Measurements from ENCODE around the gene ARL13B.

DNA sequence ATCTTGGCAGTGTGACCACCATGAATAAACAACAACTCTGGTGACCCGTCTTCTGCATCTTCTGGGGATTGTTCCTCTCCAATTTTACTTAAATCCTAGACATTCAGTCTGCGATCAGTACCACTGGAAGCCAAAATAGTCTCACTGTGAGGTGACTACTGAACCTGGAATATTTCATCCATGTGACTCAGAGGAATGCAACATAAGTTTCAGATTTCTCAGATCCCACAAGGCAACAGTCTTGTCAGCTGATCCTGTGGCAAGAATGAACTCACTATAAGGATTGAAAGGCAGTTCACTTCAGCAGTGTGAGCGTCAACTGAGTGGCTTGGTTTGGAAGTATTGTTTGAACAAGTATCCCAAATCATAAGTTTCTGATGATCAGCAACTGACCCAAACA lies 96.1 kb downstream of the ARL13B start:
- no peak for TF ChIP-seq POLR2AphosphoS5 (IDR thresholded peaks at IDR 0.05; ENCODE audit: low read depth, low read length)
- TF ChIP-seq TAF1 (IDR thresholded peaks at IDR 0.05; ENCODE audit: borderline replicate concordance, insufficient read depth, low read length): no peak
- TF ChIP-seq, protein P1, sequence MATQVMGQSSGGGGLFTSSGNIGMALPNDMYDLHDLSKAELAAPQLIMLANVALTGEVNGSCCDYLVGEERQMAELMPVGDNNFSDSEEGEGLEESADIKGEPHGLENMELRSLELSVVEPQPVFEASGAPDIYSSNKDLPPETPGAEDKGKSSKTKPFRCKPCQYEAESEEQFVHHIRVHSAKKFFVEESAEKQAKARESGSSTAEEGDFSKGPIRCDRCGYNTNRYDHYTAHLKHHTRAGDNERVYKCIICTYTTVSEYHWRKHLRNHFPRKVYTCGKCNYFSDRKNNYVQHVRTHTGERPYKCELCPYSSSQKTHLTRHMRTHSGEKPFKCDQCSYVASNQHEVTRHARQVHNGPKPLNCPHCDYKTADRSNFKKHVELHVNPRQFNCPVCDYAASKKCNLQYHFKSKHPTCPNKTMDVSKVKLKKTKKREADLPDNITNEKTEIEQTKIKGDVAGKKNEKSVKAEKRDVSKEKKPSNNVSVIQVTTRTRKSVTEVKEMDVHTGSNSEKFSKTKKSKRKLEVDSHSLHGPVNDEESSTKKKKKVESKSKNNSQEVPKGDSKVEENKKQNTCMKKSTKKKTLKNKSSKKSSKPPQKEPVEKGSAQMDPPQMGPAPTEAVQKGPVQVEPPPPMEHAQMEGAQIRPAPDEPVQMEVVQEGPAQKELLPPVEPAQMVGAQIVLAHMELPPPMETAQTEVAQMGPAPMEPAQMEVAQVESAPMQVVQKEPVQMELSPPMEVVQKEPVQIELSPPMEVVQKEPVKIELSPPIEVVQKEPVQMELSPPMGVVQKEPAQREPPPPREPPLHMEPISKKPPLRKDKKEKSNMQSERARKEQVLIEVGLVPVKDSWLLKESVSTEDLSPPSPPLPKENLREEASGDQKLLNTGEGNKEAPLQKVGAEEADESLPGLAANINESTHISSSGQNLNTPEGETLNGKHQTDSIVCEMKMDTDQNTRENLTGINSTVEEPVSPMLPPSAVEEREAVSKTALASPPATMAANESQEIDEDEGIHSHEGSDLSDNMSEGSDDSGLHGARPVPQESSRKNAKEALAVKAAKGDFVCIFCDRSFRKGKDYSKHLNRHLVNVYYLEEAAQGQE (IDR thresholded peaks at IDR 0.05; ENCODE audit: insufficient read depth in 1 of 2, low read depth in 2 of 2, low read length in 2 of 2): no peak
- TF ChIP-seq SIN3A (IDR thresholded peaks at IDR 0.05; ENCODE audit: borderline replicate concordance, insufficient read depth, low read length): no peak
- no peak for TF ChIP-seq FOXP2 (optimal IDR thresholded peaks at IDR 0.05; ENCODE audit: borderline replicate concordance, extremely low read depth, extremely low read length, insufficient read depth)
